ENCODE data around the gene ZNF366. TPM values are rescaled to one million over a fixed set of nuclear protein-coding genes. Genes with fewer than 3 reads are reported as not detected.

Gene ZNF366
- total and polyA plus RNA-seq, 2 donors, result 2.9 to 3.3 TPM

DNA sequence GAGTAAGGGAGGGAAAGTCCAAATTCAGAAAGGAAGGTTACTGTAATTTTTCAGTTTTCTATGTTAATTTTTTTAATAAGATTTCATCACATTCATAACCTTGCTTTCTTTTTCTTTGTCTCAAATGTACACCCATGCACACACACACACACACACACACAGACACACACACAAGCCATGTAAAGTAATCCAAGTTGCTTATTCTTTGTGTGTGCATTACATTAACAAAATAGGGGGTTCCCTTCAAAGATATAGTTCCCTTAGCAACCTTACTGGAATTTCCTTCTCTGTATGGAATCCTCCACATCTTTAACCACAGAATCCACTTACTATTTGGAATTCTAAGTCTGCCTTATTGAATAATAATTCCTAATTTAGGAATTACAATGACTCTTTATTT lies 32.7 kb downstream of the ZNF366 start:
- no peak for DNase-seq (ENCODE audit: extremely low spot score)
- Histone ChIP-seq H3K4me3 (ENCODE audit: low read depth, low read length) (no peak overlapping the region), H3K4me1 (ENCODE audit: insufficient read depth) (no peaks in the 10 kb centered on the region), H3K27ac (ENCODE audit: low read depth) (no peak overlapping the region), H3K36me3 (ENCODE audit: insufficient read depth) (no peaks in the 10 kb centered on the region)

DNA sequence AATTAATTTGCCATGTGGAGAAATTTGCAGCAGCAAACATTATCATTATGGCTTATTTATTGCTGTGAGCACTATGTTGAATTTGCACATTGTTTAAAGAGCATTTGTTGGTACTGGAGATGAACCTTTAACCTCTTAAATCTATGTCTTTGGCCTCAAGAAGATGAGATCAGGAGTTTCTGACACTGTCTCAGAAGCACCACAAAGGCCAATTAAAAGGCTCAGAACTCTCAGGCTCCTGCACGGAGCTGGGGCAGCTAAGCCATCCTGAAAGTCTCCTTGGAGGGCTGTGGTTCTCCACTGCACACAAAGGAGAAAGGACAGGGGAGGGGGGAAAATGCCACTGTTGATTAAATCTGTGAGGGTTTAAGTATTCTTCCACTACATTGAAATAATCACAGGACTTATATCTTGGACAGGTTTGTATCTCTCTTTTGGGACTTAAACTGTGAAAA lies 33.1 kb downstream of the ZNF366 start:
- no peaks in the 10 kb centered on the region for H3K4me1 ChIP-seq (ENCODE audit: insufficient read depth)
- no peak for DNase-seq (ENCODE audit: extremely low spot score)
- WGBS, result 69% methylated on average over 1 of the region's 1 CpG
- no peak overlapping the region for H3K4me3 ChIP-seq (ENCODE audit: low read depth, low read length)
- H3K27ac ChIP-seq (ENCODE audit: low read depth), result no peak overlapping the region
- no peaks in the 10 kb centered on the region for H3K36me3 ChIP-seq (ENCODE audit: insufficient read depth)

DNA sequence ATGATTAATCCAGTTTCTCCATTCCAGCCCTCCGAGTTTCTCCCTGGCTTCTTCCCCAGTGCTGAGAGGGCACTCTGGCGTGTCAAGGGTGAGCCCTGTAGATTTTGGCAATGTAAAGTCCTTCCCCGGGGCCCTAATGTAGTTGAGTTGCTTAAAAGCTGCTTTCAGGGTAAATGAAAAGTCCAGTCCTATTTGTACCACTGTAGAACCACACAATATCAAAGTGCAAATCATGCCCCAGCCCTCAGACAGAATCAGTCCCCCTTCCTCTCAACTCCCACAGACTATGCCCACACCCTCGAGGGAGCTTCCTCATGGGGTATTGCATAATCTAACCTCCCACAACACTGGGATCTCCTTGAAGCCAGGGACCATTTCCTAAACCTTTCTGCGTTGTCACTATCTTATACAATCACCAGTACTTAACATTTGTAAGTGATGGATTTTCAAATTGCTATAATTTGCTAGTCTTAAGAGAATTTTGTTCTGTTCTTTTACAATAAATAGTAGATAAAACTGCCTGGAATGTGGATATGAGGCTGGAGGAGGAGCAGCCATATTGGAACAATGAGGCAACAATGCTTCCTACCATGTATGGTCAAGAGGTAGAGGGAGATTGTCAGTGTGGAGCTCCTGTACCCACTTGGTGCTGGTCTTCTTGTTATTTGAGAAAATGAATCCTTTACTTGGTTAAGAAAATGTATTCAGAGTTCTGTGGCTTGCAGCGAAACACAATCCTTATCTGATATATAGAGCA lies 34.4 kb downstream of the ZNF366 start:
- no peak overlapping the region for H3K27ac ChIP-seq (ENCODE audit: low read depth)
- H3K36me3 ChIP-seq (ENCODE audit: insufficient read depth), result no peaks in the 10 kb centered on the region
- WGBS, result 75% methylated on average over 6 of the region's 6 CpGs
- no peaks in the 10 kb centered on the region for H3K4me1 ChIP-seq (ENCODE audit: insufficient read depth)
- no peak overlapping the region for H3K4me3 ChIP-seq (ENCODE audit: low read depth, low read length)
- no peak for DNase-seq (ENCODE audit: extremely low spot score)

DNA sequence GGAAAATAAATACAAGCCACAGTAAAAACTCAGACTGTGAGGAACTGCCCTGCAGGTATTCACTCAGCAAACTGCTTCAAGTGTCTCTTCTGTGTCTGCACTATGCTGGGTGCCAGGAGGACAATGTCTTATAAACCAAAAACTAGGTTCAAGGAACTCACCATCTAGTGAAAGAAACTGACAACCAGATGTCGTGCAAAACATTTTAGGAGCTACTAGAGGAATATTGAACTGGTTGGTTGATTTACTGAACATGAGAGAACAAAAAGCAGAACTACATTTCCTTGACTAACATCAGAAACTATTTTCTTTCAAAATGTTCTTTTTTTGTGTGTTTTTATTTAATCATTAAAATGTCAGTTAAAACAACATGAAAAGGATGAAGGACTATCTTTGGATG lies 35.2 kb downstream of the ZNF366 start:
- DNase-seq (ENCODE audit: extremely low spot score), result no peak
- H3K4me3 ChIP-seq (ENCODE audit: low read depth, low read length), result no peak overlapping the region
- no peaks in the 10 kb centered on the region for H3K36me3 ChIP-seq (ENCODE audit: insufficient read depth)
- WGBS, result 82% methylated on average over 1 of the region's 1 CpG
- H3K27ac ChIP-seq (ENCODE audit: low read depth), result no peak overlapping the region
- no peaks in the 10 kb centered on the region for H3K4me1 ChIP-seq (ENCODE audit: insufficient read depth)

DNA sequence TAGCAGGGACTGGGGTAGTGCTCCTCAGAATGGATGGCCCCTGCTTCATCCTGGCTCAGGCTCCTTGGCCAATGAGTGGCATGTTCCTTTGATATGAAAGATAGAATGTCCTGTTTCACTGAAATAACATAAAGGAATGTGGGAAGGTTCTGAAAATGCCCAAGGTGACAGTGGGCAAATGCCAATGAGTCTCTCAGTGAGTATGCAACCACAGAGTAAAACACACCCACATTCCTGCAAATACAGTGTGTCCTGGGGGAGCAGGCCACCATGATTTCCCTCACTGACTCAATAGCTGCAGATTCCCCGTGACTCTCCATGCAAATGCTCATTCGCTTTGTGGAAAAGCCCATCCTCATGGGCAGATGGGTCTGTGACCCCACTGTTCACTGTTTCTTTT lies 36.4 kb downstream of the ZNF366 start:
- H3K36me3 ChIP-seq (ENCODE audit: insufficient read depth), result no peaks in the 10 kb centered on the region
- no peak overlapping the region for H3K27ac ChIP-seq (ENCODE audit: low read depth)
- WGBS, result 99% methylated on average over 2 of the region's 2 CpGs
- H3K4me1 ChIP-seq (ENCODE audit: insufficient read depth), result no peaks in the 10 kb centered on the region
- DNase-seq (ENCODE audit: extremely low spot score), result no peak
- no peak overlapping the region for H3K4me3 ChIP-seq (ENCODE audit: low read depth, low read length)

DNA sequence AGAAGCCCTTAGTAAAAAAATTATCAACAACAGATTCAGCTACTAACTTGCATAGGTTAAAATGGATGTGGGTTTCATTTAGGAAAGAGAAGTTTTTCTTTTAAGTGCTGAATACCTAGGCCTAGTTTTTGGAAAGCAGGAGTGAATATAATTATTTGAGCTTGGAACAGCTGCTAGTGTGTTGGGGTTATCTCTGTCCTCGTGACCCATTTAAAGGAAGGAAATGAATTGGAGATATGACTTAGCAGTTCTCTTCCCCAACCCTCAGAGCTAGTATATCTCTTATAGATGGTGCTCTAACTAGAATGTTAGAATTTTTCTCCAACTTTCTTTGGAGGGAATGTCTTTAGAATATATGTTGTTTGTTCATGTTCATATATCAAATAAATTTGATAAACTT lies 38.6 kb downstream of the ZNF366 start:
- Histone ChIP-seq H3K36me3 (ENCODE audit: insufficient read depth) (no peaks in the 10 kb centered on the region), H3K4me3 (ENCODE audit: low read depth, low read length) (no peak overlapping the region), H3K4me1 (ENCODE audit: insufficient read depth) (no peaks in the 10 kb centered on the region), H3K27ac (ENCODE audit: low read depth) (no peak overlapping the region)
- 48% methylated on average over 1 of the region's 1 CpG for WGBS
- DNase-seq (ENCODE audit: extremely low spot score), result no peak

DNA sequence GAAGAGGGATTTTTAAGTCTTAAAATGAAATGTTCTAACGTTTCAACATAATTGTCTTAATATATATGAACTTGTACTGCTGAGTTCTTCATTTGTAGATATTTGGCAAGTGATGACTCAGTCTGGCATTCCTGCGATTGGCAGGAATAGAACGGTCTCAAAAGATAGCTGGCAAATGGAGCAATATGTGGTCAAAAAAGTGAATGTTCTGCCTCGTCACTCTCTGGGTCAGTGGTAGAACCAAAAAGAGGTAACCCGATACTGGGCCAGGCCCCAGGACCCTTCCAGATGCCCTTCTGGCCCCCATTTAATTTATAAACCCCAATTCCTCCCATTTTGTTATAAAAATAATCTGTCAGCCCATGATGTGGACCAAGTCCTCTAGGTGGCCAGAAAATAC lies 39.2 kb downstream of the ZNF366 start:
- Histone ChIP-seq H3K36me3 (ENCODE audit: insufficient read depth) (no peaks in the 10 kb centered on the region), H3K4me3 (ENCODE audit: low read depth, low read length) (no peak overlapping the region), H3K4me1 (ENCODE audit: insufficient read depth) (no peaks in the 10 kb centered on the region), H3K27ac (ENCODE audit: low read depth) (no peak overlapping the region)
- DNase-seq (ENCODE audit: extremely low spot score), result no peak
- 82% methylated on average over 5 of the region's 5 CpGs for WGBS

DNA sequence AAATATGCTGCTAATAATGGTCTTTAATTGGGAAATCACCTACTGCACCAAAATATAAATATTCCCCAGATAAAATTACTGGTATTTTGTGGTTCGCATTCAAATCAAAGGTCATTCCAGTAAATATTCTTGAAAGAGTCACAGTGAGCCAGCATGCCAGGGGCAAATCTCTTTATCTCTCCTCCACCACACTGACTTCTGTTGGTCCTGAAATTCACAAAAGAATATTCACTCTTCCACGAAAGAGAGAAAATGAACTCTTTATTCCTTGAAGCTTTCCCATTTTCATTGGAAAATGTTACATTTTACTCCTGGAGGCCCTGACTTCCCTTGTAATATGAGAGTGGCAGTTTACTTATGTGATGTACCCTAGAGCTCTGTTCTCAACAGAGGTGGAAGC lies 39.7 kb downstream of the ZNF366 start:
- Histone ChIP-seq H3K27ac (ENCODE audit: low read depth) (no peak overlapping the region), H3K4me1 (ENCODE audit: insufficient read depth) (no peaks in the 10 kb centered on the region), H3K4me3 (ENCODE audit: low read depth, low read length) (no peak overlapping the region), H3K36me3 (ENCODE audit: insufficient read depth) (no peaks in the 10 kb centered on the region)
- no peak for DNase-seq (ENCODE audit: extremely low spot score)
- WGBS, result 87% methylated on average over 2 of the region's 2 CpGs

DNA sequence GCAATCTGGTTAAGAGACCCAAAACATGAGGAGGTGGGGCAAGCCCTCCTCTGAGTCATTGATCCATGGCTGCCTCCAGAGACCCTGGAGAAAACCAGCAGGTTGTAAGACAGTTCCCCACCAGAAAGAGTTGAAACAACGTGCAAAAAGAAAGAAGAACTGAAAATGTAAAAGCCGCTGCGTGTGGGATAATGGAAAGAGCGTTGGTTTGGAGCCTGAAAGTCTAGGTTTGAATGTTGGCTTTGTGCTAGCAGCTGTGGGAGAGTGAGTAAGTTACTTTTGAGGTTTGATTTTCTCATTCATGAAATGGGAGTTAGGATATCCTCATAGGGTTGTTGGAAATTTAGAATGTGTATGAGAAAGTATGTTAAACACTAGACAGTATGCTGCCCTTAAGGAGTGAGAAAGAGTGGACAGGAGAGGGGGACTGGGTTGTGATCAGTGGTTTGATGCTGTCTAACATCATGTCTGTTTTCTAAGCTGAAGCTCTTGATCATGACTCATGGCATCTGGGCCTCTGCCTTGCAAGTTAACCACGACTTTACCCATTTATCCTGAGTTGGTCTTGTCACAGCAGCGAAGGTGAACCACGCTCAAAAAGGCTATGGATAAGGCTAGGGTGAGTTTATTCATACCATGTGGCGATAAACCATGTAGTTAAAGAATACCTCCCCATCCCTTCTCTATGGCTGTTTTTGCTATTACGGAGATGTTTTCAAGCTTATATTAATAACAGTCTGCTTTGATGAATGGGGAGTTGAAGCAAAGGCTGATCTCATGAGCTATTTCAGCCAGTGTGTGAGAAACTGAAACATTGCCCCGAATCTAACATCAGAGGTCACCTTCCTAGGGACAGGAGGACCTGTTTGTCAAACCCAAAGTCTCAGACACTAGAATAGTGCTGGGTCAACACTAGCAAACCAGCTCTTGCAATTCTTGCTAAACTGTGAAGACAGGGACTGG lies 41.3 kb downstream of the ZNF366 start:
- no peak for DNase-seq (ENCODE audit: extremely low spot score)
- no peak overlapping the region for H3K27ac ChIP-seq (ENCODE audit: low read depth)
- WGBS, result 87% methylated on average over 10 of the region's 10 CpGs

DNA sequence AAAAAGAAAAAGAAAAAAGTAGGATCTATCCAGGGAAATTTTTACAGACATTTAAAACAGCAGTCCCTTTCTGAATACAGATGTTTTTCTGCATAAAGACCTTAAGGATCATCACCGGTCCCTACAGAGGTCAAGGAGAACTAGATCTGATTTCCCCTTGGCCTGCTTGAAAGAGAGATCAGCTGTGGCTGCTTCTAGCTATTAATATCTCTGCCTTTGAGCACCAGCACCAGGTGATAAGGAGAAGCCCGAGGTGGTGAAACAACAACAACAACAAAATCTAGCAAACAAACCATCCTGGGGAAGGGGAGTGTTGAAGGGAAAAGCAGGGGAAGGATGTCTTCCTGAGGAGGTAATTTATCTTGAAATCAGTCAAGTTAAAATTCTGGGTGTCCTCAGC lies 42.1 kb downstream of the ZNF366 start:
- WGBS, result 57% methylated on average over 2 of the region's 2 CpGs
- no peak overlapping the region for H3K27ac ChIP-seq (ENCODE audit: low read depth)
- H3K4me3 ChIP-seq (ENCODE audit: low read depth, low read length), result no peak overlapping the region
- no peaks in the 10 kb centered on the region for H3K4me1 ChIP-seq (ENCODE audit: insufficient read depth)
- no peak for DNase-seq (ENCODE audit: extremely low spot score)
- H3K36me3 ChIP-seq (ENCODE audit: insufficient read depth), result no peaks in the 10 kb centered on the region

More for the DNA sequence above, 41.3 kb downstream of the ZNF366 start:
- Histone ChIP-seq H3K4me3 (ENCODE audit: low read depth, low read length) (no peak overlapping the region), H3K4me1 (ENCODE audit: insufficient read depth) (no peaks in the 10 kb centered on the region), H3K36me3 (ENCODE audit: insufficient read depth) (no peaks in the 10 kb centered on the region)

DNA sequence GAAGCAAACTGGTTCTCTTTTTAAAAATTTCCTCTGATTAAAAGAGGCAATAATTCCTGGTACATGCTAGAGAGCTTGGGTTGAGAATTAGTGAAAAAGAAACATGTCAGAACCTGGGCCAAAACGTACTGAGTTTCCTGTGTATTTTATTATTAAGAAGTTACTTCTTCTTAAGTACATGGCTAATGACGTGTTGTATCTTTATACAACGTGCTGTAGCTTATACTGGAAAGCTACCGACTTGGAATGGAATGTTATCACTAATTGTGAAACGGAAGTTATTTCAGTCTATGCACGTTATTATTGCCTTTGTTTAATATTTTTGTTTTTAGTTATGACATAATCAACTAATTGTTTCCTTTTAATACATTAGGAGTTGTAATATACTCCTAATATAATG lies 43.1 kb downstream of the ZNF366 start:
- no peaks in the 10 kb centered on the region for H3K36me3 ChIP-seq (ENCODE audit: insufficient read depth)
- no peak overlapping the region for H3K27ac ChIP-seq (ENCODE audit: low read depth)
- H3K4me1 ChIP-seq (ENCODE audit: insufficient read depth), result no peaks in the 10 kb centered on the region
- DNase-seq (ENCODE audit: extremely low spot score), result no peak
- 62% methylated on average over 6 of the region's 6 CpGs for WGBS
- H3K4me3 ChIP-seq (ENCODE audit: low read depth, low read length), result no peak overlapping the region

DNA sequence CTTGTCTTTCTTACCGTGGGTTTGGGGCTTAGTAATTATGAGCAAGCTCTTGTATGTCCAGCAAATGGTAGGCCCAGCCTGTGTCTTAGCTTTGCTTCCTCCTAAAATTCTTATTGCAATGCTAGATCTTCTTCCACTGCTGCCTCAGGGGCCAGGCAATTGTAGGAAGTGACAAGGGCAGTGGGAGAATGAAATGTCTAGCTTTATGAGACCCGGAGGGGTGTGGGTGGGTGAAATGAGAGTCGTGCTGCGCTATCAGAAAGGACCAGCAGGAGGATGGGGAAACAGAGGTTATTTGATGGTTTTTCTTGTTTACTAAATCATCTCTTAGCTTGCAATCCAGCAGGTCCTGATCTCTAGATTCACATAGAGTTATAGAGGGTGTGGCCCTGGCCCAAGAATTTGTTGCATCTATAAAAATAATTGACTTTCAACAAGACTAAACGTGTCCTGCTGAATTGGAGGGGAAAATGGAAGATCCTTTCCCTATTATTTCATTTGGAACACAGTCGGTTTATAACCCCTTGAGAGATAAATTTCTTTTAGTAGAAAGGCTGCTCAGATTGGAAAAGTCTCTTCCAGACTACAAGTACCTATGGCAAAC lies 43.7 kb downstream of the ZNF366 start:
- no peak for DNase-seq (ENCODE audit: extremely low spot score)
- Histone ChIP-seq H3K4me1 (ENCODE audit: insufficient read depth) (no peaks in the 10 kb centered on the region), H3K36me3 (ENCODE audit: insufficient read depth) (no peaks in the 10 kb centered on the region), H3K27ac (ENCODE audit: low read depth) (no peak overlapping the region), H3K4me3 (ENCODE audit: low read depth, low read length) (no peak overlapping the region)
- WGBS, result 37% methylated on average over 6 of the region's 6 CpGs

DNA sequence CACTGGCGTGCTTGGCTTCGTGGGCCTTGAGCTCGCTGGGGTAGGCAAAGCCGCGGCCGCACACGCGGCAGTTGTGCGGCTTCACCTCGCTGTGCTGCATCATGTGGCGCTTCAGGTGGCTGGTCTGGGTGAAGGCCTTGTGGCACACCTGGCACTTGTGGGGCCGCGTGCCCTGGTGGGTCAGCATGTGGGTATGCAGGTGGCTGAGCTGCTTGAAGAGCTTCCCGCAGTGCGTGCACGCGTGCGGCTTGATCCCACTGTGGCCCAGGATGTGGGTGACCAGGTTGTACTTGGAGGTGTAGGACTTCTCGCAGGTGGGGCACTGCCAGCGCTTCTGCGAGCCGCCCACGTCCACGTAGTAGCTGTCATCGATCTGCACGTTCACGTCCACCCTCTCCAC lies 46.8 kb downstream of the ZNF366 start:
- H3K4me1 ChIP-seq (ENCODE audit: insufficient read depth), result no peaks in the 10 kb centered on the region
- H3K27ac ChIP-seq (ENCODE audit: low read depth), result no peak overlapping the region
- WGBS, result 98% methylated on average over 27 of the region's 27 CpGs
- no peak overlapping the region for H3K4me3 ChIP-seq (ENCODE audit: low read depth, low read length)
- no peak for DNase-seq (ENCODE audit: extremely low spot score)
- no peaks in the 10 kb centered on the region for H3K36me3 ChIP-seq (ENCODE audit: insufficient read depth)

DNA sequence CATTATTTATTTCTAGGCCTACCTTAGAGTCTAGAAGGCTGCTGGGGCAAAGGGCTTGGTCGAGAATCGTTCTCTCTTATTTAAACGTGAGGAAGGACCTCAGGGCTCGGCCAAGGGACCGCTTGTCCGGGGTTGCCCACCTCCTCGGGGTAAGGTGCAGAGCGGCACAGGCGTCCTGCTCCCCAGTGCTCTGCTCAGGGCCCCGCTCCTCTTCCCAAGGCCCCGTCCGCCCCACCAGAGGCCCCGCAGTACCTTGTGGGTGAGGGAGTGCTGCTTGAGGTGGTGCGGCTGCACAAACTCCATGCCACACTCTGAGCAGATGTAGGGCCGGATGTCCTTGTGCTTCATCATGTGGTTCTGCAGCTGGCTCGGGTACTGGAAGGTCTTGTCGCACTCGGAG lies 47.3 kb downstream of the ZNF366 start:
- no peaks in the 10 kb centered on the region for H3K4me1 ChIP-seq (ENCODE audit: insufficient read depth)
- no peak for DNase-seq (ENCODE audit: extremely low spot score)
- no peaks in the 10 kb centered on the region for H3K36me3 ChIP-seq (ENCODE audit: insufficient read depth)
- H3K4me3 ChIP-seq (ENCODE audit: low read depth, low read length), result no peak overlapping the region
- no peak overlapping the region for H3K27ac ChIP-seq (ENCODE audit: low read depth)
- 97% methylated on average over 18 of the region's 18 CpGs for WGBS

All from urinary bladder (tissue), 4 donors.